H54 (cell line): Measurements from ENCODE around the gene BSG.
"Not testable (repeated sequence)": the region's sequence is repeated elsewhere in the genome, so short reads cannot be mapped to it uniquely, and the experiment has no call there.

Source experiments
- DNase-seq: peaks from one replicate; pipeline ENCODE4 v3.0.0; 2011; ENCODE audit warnings: low spot score, mixed read lengths; ENCODE audit not compliant: insufficient read length
- FAIRE-seq: peaks from 3 replicates; lab custom pipeline; 2011; peaks lifted over from hg19 to GRCh38; lab: Jason Lieb, UNC
- POLR2A ChIP-seq: IDR thresholded peaks from 2 replicates; pipeline ENCODE4 v1.6.1; 2011; ENCODE audit warnings: low read depth, mild to moderate bottlenecking, low read length

Gene BSG

GRCh38 chr19:582497-583197, 10.3 kb downstream of the BSG start:
- no peak for FAIRE-seq
- no peak for DNase-seq
- no peak for TF ChIP-seq POLR2A

- DNase-seq (no peak), FAIRE-seq (no peak)
- TF ChIP-seq POLR2A = no peak
Measured at GRCh38 chr19:583198-583967, 11.0 kb downstream of the BSG start.

- FAIRE-seq = no peak
- TF ChIP-seq POLR2A = no peak
Measured at GRCh38 chr19:583968-584239, 11.5 kb downstream of the BSG start.

GRCh38 chr19:584240-585001, 12.0 kb downstream of the BSG start:
- DNase-seq = no peak
- no peak for FAIRE-seq
- no peak for TF ChIP-seq POLR2A

More at GRCh38 chr19:583968-584239, 11.5 kb downstream of the BSG start:
- DNase-seq = no peak

GRCh38 chr19:585146-585545, 12.8 kb downstream of the BSG start:
- FAIRE-seq, DNase-seq: not testable (repeated sequence)

GRCh38 chr19:585551-586110, 13.2 kb downstream of the BSG start:
- FAIRE-seq (no peak), DNase-seq (no peak)
- TF ChIP-seq POLR2A = no peak

- DNase-seq (peak; percentile 91), FAIRE-seq (no peak)
- TF ChIP-seq POLR2A = no peak
Measured at GRCh38 chr19:588093-588740, 15.8 kb downstream of the BSG start.

- FAIRE-seq (no peak), DNase-seq (no peak)
- no peak for TF ChIP-seq POLR2A
Measured at GRCh38 chr19:588741-589692, 16.6 kb downstream of the BSG start.

GRCh38 chr19:589693-590395, 17.4 kb downstream of the BSG start, which contains the start of gene HCN2:
TSS of gene HCN2 (plus strand) at chr19:589881. CDS start at chr19:589946, 65 bp downstream.
- no peak for TF ChIP-seq POLR2A

GRCh38 chr19:590396-590745, 18.0 kb downstream of the BSG start:
- no peak for DNase-seq
- FAIRE-seq = no peak
- no peak for TF ChIP-seq POLR2A

More at GRCh38 chr19:589693-590395, 17.4 kb downstream of the BSG start, which contains the start of gene HCN2:
- DNase-seq (no peak), FAIRE-seq (no peak)

- FAIRE-seq = no peak
- DNase-seq = no peak
- TF ChIP-seq POLR2A = no peak
Measured at GRCh38 chr19:590750-591098, 18.3 kb downstream of the BSG start.

GRCh38 chr19:591099-591958, 18.9 kb downstream of the BSG start:
- TF ChIP-seq POLR2A = no peak
- FAIRE-seq (no peak), DNase-seq (no peak)
